Neural progenitor cell (in vitro differentiated cells): ENCODE data around the gene ADAM22. TPM values are rescaled to one million over a fixed set of nuclear protein-coding genes. Genes with fewer than 3 reads are reported as not detected.

Experiments
- DNase-seq: peaks from one replicate; pipeline ENCODE4 v3.0.0-alpha.2; 2016; ENCODE audit warnings: low spot score
- H2AFZ ChIP-seq: fragments of 200-600 bp; sonication (generic); replicated peaks from 2 replicates; pipeline ENCODE4 v1.6.1; 2016; ENCODE audit warnings: antibody characterized with exemption
- H3F3A ChIP-seq: fragments of 200-600 bp; sonication (generic); 2 replicates; pipeline ENCODE4 v1.6.1; 2016; ENCODE audit warnings: antibody characterized with exemption, low read depth
- H3K27ac ChIP-seq: fragments of 200-600 bp; sonication (generic); 2 replicates; pipeline ENCODE4 v1.5.1; 2016; ENCODE audit warnings: mild to moderate bottlenecking
- H3K27me3 ChIP-seq: fragments of 200-600 bp; sonication (generic); 2 replicates; pipeline ENCODE4 v1.6.1; 2016; ENCODE audit warnings: mild to moderate bottlenecking, moderate library complexity
- H3K36me3 ChIP-seq: fragments of 200-600 bp; sonication (generic); 2 replicates; pipeline ENCODE4 v1.5.1; 2016
- H3K4me1 ChIP-seq: fragments of 200-600 bp; sonication (generic); 2 replicates; pipeline ENCODE4 v1.6.1; 2016; ENCODE audit warnings: mixed run types
- H3K4me2 ChIP-seq: fragments of 200-600 bp; sonication (generic); 2 replicates; pipeline ENCODE4 v1.6.1; 2016
- H3K4me3 ChIP-seq: fragments of 200-600 bp; sonication (generic); 2 replicates; pipeline ENCODE4 v1.5.1; 2016
- H3K79me2 ChIP-seq: fragments of 200-600 bp; sonication (generic); 2 replicates; pipeline ENCODE4 v1.6.1; 2016; ENCODE audit warnings: low read depth
- H3K9ac ChIP-seq: fragments of 200-600 bp; sonication (generic); 2 replicates; pipeline ENCODE4 v1.6.1; 2016
- H3K9me3 ChIP-seq: fragments of 200-600 bp; sonication (generic); 2 replicates; pipeline ENCODE4 v1.5.1; 2016; ENCODE audit warnings: low read depth
- H4K20me1 ChIP-seq: fragments of 200-600 bp; sonication (generic); 2 replicates; pipeline ENCODE4 v1.6.1; 2016; ENCODE audit warnings: low read depth
- H3K27ac Mint-ChIP-seq: 3 replicates; pipeline ENCODE4 v1.8.0; 2021; ENCODE audit warnings: mixed read lengths
- H3K27me3 Mint-ChIP-seq: 2 replicates; pipeline ENCODE4 v1.8.0; 2022; ENCODE audit warnings: low read depth, mild to moderate bottlenecking, inconsistent platforms, moderate library complexity, mixed read lengths; ENCODE audit not compliant: insufficient read depth
- H3K36me3 Mint-ChIP-seq: 3 replicates; pipeline ENCODE4 v1.8.0; 2021; ENCODE audit warnings: mixed read lengths
- H3K4me1 Mint-ChIP-seq: 3 replicates; pipeline ENCODE4 v1.8.0; 2021; ENCODE audit warnings: mixed read lengths
- H3K4me3 Mint-ChIP-seq: 3 replicates; pipeline ENCODE4 v1.8.0; 2021; ENCODE audit warnings: mild to moderate bottlenecking, moderate library complexity, mixed read lengths
- H3K9me3 Mint-ChIP-seq: 3 replicates; pipeline ENCODE4 v1.8.0; 2020; ENCODE audit warnings: mixed read lengths
- EZH2 ChIP-seq: fragments of 200-600 bp; sonication (generic); IDR thresholded peaks from 2 replicates; pipeline ENCODE4 v1.6.1; 2017; ENCODE audit warnings: antibody characterized with exemption, mild to moderate bottlenecking, moderate library complexity
- EZH2phosphoT487 ChIP-seq: fragments of 200-600 bp; sonication (generic); IDR thresholded peaks from 2 replicates; pipeline ENCODE4 v1.6.1; 2017; ENCODE audit warnings: antibody characterized with exemption
- total RNA-seq: library from RNA; depleted of rRNA; stranded (reverse); fragments of >200 nt; gene quantifications from 2 replicates; pipeline ENCODE4 v1.2.3, GENCODE V29; 2015; ENCODE audit warnings: low replicate concordance
- TF ChIP-seq, protein P1 (sequence below): fragments of 200-600 bp; sonication (generic); IDR thresholded peaks from 2 replicates; pipeline ENCODE4 v1.5.1; 2017; ENCODE audit warnings: antibody characterized with exemption, mild to moderate bottlenecking

Gene ADAM22
- total RNA-seq, 1 donor from 2014 or later, result 13.7 TPM

DNA sequence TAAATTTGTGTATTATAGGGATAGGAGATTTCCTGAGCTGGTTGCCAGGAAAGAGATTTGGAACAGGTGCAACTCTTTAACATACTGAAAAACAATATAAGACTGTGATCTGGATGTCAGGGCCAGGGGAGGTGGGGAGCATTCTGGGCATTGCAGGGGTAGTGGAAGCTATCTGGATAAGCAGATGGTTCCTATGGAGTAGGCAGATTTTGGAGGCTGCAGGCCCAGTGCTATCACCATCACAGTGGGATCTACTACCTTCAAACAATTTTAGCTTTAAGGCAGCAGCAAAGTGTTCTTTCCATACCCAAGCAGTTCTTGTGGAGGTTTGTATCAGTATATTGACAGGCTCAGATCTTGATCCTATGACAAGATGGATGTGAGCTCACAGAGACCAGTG, 71.1 kb downstream of the ADAM22 start:
- Histone ChIP-seq H4K20me1 (no peaks in the 10 kb centered on the region), H2AFZ (no peak overlapping the region), H3K79me2 (no peaks in the 10 kb centered on the region), H3K27me3 (no peaks in the 10 kb centered on the region), H3K9ac (no peak overlapping the region), H3K4me1 (no peaks in the 10 kb centered on the region), H3K4me3 (no peak overlapping the region), H3F3A (no peaks in the 10 kb centered on the region), H3K27ac (no peak overlapping the region), H3K9me3 (no peaks in the 10 kb centered on the region), H3K36me3 (no peaks in the 10 kb centered on the region), H3K4me2 (no peak overlapping the region)
- Mint-ChIP-seq H3K9me3 (peaks cover 3% of the 10 kb centered on the region), H3K36me3 (no peaks in the 10 kb centered on the region), H3K27ac (no peak overlapping the region), H3K27me3 (no peaks in the 10 kb centered on the region), H3K4me1 (peaks cover 3% of the 10 kb centered on the region), H3K4me3 (no peak overlapping the region)
- no peak for DNase-seq
- TF ChIP-seq, protein P1, sequence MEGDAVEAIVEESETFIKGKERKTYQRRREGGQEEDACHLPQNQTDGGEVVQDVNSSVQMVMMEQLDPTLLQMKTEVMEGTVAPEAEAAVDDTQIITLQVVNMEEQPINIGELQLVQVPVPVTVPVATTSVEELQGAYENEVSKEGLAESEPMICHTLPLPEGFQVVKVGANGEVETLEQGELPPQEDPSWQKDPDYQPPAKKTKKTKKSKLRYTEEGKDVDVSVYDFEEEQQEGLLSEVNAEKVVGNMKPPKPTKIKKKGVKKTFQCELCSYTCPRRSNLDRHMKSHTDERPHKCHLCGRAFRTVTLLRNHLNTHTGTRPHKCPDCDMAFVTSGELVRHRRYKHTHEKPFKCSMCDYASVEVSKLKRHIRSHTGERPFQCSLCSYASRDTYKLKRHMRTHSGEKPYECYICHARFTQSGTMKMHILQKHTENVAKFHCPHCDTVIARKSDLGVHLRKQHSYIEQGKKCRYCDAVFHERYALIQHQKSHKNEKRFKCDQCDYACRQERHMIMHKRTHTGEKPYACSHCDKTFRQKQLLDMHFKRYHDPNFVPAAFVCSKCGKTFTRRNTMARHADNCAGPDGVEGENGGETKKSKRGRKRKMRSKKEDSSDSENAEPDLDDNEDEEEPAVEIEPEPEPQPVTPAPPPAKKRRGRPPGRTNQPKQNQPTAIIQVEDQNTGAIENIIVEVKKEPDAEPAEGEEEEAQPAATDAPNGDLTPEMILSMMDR, result no peak
- no peak for TF ChIP-seq EZH2
- TF ChIP-seq EZH2phosphoT487, result no peak

GRCh38 chr7:88009651-88010050, 75.6 kb downstream of the ADAM22 start:
- Histone ChIP-seq H3K4me3 (no peak overlapping the region), H3K9me3 (no peaks in the 10 kb centered on the region), H3K79me2 (no peaks in the 10 kb centered on the region), H3K4me2 (no peak overlapping the region), H4K20me1 (no peaks in the 10 kb centered on the region), H2AFZ (no peak overlapping the region), H3K27me3 (no peaks in the 10 kb centered on the region), H3K27ac (no peak overlapping the region), H3K4me1 (no peaks in the 10 kb centered on the region), H3K9ac (no peak overlapping the region), H3F3A (no peaks in the 10 kb centered on the region), H3K36me3 (no peaks in the 10 kb centered on the region)
- H3K4me1 Mint-ChIP-seq, result no peaks in the 10 kb centered on the region
- no peak for DNase-seq
- H3K27me3 Mint-ChIP-seq, result no peaks in the 10 kb centered on the region
- no peak overlapping the region for H3K4me3 Mint-ChIP-seq
- H3K36me3 Mint-ChIP-seq, result no peaks in the 10 kb centered on the region
- TF ChIP-seq EZH2phosphoT487 (no peak), EZH2 (no peak)
- TF ChIP-seq, protein P1, result no peak
- peaks cover 3% of the 10 kb centered on the region for H3K9me3 Mint-ChIP-seq
- no peak overlapping the region for H3K27ac Mint-ChIP-seq

GRCh38 chr7:88012086-88012485, 78.0 kb downstream of the ADAM22 start:
- Histone ChIP-seq H2AFZ (no peak overlapping the region), H3K79me2 (no peaks in the 10 kb centered on the region), H3F3A (no peaks in the 10 kb centered on the region), H3K9ac (no peak overlapping the region), H4K20me1 (no peaks in the 10 kb centered on the region), H3K4me1 (no peaks in the 10 kb centered on the region), H3K4me2 (no peak overlapping the region), H3K36me3 (no peaks in the 10 kb centered on the region), H3K27me3 (no peaks in the 10 kb centered on the region), H3K27ac (no peak overlapping the region), H3K4me3 (no peak overlapping the region), H3K9me3 (no peaks in the 10 kb centered on the region)
- H3K27ac Mint-ChIP-seq, result no peak overlapping the region
- H3K27me3 Mint-ChIP-seq, result no peaks in the 10 kb centered on the region
- no peaks in the 10 kb centered on the region for H3K36me3 Mint-ChIP-seq
- no peak for TF ChIP-seq EZH2phosphoT487
- TF ChIP-seq, protein P1, result no peak
- peaks cover 3% of the 10 kb centered on the region for H3K9me3 Mint-ChIP-seq
- H3K4me1 Mint-ChIP-seq, result no peaks in the 10 kb centered on the region
- no peak for DNase-seq
- no peak overlapping the region for H3K4me3 Mint-ChIP-seq
